HG02623 (cell line): ENCODE data around the gene RHOBTB3.
"Not testable (repeated sequence)": the region's sequence is repeated elsewhere in the genome, so short reads cannot be mapped to it uniquely, and the experiment has no call there.

Experiments used
- ATAC-seq: cut with Tn5 transposase; IDR thresholded peaks from one replicate; pipeline ENCODE4 v1.9.1; 2021; ENCODE audit warnings: moderate library complexity; ENCODE audit not compliant: unreplicated experiment

The RHOBTB3 gene

DNA sequence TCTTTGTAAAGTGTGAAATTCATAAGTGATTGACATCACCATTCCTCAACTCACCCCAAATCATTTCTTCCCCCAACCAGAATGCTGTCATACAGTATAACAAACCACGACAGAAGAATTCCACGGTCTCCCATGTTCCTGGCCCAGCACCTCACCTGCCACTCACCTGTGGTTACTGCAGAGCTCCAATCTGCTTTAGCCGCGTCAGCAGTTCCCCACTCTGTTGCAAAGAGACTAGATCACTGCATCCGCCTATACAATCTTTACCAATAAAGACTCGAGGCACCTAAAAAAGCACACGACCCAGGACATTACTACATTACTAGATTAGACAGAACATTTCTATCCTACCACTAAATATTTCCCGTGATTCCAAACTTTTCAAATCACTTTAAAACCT is 85.2 kb downstream of the RHOBTB3 start:
- ATAC-seq: no peak

DNA sequence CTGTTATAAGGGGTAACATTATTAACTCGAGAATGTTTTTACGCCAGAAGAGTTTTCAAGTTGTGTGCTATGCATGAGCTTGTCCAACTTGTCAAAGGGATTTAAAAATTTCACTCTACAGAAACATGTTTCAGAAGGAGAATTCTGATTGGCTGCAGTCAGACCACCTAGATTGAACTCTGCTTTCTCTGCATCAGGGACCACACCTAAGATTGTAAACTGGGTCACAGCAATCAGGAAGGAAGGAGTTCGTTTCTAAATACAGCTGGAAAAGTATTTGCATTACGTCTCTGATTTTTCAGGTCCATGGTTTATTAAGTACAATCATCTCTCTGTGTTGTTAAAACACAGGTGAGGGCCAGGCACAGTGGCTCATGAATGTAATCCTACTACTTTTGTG is 85.6 kb downstream of the RHOBTB3 start:
- ATAC-seq: no peak

DNA sequence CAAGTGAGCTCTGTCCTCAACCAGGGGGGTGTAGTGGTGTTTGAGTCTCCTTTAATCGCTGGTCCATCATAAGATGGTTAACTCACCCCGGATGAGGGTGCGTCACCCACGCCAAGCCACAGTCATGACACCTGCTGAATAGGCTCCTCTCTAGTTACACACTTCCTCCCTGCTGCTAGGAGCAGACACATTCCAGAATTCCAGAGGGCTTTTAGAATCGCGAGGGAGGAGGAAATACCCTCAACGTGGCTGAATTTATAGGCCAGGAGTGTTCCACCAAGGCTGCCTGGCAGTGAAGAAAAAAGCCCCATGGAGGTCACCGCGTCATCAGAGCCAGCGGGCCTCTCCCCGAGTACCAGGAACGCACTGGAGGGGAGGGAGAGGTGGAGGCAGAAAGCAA is 86.3 kb downstream of the RHOBTB3 start:
- ATAC-seq: no peak

DNA sequence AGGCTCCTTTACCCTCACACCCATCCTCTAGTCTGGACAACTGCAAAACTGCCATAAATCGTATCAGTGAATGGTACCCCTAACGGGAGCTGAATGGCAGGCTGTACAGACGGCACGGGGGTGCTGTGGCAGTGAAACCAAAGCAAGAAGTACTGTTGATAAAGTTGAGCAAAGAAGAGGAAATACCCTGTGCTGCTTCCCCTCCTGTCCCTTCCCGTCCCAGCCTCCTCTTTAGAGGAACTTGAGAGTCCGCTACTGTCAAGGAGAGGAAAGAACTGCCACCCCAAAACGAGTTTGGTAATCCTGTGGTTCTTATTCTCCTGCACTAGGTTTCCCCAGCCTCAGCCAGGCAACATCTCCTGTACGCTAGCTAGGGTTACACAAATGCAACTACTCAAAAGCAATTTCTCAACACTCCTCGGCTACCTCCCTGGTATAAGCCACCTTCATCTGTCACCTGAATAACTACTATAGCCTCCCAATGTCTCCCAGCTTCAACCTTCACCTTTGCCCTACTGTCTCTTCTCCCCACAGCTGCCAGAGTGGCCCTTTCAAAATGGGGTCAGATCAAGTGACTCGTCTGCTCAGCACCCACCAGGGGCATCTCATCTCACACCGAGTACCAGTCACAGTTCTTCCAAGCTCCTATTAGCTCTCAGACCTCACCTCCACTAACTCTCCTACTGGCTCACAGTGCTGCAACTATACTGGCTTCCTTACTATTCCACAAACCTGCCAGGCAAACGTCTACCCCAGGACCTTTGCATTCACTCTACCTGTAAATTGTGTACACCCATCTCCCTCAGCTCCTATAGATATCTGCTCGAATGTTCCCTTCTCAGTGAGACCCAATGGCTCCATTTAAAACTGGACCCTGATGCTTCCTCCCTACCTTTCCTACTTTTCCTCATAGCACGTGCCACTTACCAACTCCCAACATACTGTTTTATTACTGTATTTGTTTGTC is 87.3 kb downstream of the RHOBTB3 start:
- no peak for ATAC-seq

DNA sequence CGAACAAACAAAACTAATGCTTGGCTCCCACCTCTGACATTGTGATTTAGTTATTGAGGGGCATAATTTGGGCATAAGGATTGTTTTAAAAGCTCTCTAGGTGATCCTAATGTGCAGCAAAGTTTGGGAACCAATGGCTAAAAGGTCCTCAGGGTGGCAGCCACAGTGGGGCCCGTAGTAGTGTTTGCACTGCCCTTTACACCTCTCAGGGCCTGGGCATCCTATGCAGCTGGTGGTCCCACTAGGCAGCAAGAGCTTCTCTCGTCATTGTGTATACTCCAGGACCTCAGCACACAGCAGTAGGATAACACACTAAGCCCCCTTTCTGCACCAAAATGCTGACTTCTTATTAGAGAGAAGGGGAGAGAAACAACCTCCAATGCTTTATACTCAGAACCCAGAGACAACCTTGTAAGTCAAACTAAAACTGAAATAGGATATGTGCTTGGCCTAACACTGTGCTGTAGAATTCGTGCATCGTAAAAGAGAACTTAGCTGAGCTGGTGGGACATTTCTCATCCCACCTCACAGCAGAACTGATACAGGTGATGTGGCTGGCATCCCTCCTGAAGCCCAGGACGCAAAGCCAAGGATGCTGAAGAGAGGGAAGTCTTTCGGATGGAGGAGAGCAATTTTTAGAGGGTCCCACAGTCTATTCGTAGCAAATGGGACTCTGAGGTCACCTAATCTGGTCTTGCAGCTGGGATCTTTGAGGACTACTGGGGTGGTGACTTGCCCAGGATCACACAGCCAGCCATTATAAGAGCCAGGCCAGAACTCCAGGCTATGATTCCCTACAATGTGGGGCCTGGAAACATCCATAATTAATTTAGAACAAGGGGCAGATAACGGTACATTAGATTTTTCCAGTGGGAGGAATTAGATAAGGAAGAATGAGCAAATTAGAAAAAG is 90.2 kb downstream of the RHOBTB3 start:
- ATAC-seq: no peak

GRCh38 chr5:95822043-95822541 is 91.0 kb downstream of the RHOBTB3 start:
- ATAC-seq: peak; percentile 34

- peak; percentile 29 for ATAC-seq
Measured at GRCh38 chr5:95822542-95823181, 91.5 kb downstream of the RHOBTB3 start, which contains the start of gene GLRX. GLRX (minus strand) TSS chr5:95822726; CDS start chr5:95822662, 64 bp downstream.

DNA sequence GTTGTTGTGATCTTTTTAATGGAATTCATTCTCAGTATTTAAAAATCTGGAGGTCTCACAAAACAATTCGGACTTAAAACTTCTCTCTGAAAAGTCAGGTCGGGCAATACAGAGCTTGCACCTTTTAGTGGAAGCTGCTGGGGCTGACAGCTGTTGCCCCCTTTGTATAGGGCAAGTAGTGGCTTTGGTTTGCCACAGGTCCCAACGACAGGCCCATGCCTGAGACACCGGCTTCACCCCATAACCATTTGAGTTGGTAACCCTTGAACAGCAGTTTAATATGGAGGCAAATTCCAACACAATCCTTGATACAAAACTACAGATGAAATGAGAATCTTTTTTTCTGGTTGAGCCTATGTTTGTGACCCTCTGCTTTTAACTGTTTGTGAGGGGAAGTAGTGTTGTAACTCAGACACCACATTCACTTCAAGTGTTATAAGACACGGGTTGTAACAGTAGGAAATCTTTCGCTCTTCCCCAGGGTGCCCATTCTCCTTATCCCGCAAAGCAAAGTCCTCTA is 92.1 kb downstream of the RHOBTB3 start:
- no peak for ATAC-seq

DNA sequence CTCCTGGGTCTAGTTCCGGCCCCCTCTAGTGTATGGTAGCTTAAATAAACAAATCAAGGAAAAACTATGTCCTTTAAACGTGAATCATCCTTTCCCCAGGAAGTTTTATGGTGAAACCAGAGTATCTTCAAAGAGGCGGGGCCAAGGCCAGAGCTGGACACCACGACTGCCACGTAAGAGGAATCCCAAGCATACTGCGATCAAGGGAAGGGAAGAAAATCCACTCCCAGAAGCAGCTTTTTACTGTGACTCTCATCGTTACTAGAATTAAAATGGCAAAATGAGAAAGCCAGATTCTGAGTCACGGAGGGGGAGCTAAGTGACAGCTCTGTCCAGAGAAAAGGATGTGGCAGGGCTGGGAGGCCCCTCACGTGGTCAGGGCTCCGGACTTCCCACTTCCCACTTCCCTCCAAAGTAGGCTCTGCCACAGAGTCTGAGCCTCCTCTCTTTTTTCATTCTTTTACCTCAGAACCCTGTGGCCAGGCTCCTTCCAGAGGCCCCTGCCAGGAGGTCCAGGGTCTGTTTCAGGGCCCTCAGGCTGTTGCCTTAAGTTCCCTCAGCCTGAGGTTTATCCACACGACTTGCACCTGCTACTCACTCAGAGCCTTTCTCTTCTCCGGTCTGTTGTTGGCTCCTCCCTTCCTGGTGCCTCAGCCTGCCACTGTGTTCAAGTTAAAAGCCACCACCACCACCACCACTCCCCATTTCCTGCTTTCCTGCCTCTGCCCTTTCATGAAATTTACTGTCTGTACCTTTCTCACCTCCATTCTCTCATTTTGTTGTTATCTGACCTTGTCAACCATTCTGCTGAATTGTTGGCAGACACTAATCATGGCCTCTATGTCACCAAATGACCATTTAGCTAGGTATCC is 92.8 kb downstream of the RHOBTB3 start:
- peak; percentile 45 for ATAC-seq

DNA sequence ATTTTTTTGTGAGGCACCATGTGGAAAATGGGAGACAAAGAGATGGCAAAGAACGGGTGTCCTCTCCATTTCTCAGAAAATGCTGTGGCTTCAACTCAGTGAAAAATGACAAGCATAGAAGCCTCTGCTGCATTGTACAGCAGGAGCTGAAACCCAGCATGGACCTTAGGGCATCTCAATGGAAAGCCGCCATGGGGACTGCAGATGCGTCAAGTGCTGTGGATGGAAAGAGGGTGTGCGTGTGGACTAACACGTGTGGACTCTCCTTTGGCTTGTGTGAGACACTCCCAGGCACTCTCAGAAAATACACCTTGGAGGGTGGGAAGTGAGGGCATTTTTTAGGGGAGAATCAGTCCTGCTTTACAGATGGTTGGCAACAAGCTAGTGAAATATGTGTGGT is 93.6 kb downstream of the RHOBTB3 start:
- no peak for ATAC-seq

DNA sequence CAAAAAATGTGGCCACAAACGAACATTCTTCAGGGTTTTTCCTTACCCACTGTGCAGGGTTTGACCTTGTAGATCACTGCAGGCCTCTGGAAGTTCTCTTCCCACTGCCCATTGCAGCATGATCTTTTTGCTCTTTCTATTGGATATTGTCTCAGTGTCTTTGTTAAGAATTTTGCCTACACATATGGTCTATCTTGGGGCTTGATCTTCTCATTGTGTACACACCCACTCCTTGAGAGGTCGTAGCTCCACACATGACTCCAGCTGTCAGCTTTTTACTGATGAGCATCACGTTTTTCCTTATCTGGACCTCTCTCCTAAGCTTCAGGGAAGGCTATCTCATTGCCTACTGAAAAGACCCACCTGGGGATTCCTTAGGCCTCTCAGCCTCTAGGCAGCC is 94.4 kb downstream of the RHOBTB3 start:
- ATAC-seq: no peak

DNA sequence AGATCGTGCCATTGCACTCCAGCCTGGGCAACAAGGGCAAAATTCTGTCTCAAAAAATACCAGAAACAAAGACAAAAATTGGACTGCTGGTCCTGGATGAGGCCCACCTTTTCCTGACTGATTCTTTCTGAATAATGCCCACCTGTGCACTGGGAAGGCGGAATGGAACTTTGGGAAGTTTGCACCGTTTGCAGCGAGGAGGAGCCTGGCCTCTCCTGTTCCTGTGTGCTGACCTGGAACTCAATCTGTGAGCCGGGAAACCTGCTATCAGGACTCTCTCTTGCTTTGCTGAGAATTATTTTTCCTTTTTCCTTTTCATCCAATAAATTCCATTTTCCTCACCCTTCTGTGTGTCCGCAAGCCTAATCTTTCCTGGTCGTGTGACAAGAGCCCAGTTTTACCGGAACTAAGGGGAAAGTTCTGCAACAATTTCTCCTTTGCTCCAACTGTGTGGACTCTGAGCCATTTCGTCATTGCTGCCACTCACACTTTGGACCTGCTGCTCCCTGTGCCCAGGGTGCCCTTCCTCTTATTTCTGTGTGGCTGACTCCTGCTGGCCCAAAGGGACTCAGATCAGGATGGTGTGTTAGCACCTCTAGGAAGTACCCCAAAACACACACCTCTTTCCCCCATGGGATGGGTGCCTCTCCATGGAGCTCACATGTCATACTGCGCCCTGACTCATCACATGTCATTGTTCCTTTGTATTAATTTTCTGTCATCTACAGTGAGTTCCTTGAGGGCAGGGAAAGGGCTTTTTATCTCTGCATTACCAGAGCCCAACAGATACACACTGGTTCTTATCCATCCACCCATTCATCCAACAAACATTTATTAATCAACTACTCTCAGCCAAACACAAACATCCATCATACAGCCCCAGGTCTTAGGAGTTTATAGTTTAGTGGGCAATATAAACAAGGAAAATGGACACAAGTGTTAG is 96.1 kb downstream of the RHOBTB3 start:
- ATAC-seq: no peak

DNA sequence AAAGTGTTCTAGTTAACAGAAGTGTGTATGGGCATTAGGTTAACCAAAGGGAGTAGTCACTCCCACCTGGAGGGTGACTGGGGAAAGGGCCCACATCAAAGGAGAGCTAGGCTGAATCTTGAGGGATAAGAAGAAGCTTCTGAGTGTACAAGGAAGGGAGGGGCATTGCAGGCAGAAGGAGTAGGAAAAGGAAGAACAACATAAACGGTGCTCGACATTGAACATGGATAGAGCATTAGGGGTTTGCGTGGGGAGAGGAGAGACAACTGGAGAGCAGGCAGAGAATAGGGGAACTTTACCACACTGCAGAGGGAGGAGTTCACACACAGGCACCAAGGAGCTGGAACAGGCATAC is 96.7 kb downstream of the RHOBTB3 start:
- no peak for ATAC-seq

- ATAC-seq: no peak
Measured at GRCh38 chr5:95830226-95830625, 99.1 kb downstream of the RHOBTB3 start.

- no peak for ATAC-seq
Measured at GRCh38 chr5:95832664-95833063, 101.5 kb downstream of the RHOBTB3 start.

GRCh38 chr5:95835682-95836385 is 104.7 kb downstream of the RHOBTB3 start:
- ATAC-seq: no peak

DNA sequence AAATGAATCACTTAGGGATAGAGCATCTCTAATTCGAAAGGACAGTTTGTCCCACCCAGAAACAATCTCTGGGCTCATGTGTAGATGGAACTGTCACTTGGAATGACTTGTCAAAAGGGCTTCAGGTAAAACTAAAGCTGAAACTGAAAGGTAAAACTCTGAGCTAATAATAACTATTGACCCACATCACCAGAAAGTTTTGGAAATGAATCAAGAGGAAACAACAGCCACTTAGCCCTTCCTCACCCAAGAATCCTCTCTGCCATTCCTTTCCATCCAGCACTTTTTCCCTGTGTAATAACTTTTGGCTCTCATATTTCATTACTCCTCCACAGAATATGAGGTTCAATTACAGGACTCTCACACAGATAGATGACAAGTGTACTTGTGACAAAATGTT is 105.4 kb downstream of the RHOBTB3 start:
- no peak for ATAC-seq

- not testable (repeated sequence) for ATAC-seq
Measured at GRCh38 chr5:95836971-95837370, 105.8 kb downstream of the RHOBTB3 start.
